NOMO-1 (cell line): ENCODE data around the gene PPP1R12C.

Experiments used
- DNase-seq, 2 experiments: peaks; one replicate each; lab custom pipeline; 2025; ENCODE audit not compliant: unreplicated experiment in 2 of 2; lab: John Stamatoyannopoulos, UW

PPP1R12C gene

DNA sequence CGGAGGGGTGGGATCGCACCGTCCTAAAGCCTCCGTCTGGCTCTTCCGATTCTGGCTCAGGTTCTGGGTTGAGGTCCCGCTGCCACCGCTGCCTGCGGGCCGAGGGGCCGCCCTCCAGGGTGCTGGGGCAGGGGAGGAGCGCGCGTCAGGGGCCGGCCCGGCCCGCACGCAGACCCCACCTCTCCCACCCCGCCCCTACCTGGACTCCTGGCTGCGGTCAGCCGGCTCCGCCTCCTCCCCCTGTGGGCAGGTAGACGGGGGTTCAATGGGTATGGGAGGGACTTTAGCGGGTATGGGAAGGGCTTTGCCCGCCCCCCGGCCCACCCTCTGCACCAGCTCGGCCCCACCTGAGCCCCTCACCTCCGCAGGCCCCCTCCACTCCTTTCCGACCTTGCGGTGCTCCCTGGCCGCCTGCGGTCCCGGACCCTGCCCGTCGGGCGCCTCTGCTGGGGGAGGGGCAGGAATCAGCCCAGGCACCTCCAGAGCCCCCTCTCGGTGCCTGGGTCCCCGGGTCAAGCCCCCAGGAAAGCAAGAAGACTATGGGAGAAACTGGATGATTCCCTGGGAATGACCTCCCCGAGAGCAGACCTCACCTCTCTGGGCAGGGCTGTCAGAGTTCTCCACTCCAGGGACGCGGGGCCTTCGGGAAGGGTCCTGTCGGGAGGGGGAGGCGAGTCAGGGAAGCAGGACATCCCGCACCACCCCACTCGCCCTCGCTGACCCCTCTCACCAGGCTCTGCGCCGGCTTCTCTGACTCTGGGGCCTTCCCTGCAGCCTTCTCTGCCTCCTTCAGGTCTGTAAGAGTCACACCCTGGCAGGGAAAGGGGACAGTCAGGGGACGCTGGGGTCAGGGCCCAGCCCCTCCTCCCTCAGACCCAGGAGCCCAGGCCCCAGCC lies 24.8 kb downstream of the PPP1R12C start:
- no peak for DNase-seq

DNA sequence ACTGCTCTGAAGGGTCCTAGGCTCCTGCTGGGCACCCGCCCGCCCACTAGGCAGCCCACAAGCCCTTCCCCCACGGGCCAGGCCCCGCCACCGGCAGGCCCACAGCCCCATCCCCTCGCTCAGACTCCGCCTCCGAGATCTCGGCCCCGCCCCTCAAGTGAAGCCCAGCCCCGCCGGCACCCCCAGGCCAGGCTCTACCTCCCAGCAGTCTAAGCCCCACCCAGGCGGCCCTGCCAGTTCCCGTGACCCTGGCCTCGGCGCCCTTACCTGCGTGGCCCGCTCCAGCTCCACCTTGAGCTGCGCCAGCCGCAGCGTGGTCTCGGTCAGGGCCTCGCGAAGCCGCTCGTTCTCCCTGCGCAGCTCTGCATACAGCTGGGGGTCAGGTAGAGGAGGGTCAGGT lies 25.5 kb downstream of the PPP1R12C start:
- DNase-seq: no peak

DNA sequence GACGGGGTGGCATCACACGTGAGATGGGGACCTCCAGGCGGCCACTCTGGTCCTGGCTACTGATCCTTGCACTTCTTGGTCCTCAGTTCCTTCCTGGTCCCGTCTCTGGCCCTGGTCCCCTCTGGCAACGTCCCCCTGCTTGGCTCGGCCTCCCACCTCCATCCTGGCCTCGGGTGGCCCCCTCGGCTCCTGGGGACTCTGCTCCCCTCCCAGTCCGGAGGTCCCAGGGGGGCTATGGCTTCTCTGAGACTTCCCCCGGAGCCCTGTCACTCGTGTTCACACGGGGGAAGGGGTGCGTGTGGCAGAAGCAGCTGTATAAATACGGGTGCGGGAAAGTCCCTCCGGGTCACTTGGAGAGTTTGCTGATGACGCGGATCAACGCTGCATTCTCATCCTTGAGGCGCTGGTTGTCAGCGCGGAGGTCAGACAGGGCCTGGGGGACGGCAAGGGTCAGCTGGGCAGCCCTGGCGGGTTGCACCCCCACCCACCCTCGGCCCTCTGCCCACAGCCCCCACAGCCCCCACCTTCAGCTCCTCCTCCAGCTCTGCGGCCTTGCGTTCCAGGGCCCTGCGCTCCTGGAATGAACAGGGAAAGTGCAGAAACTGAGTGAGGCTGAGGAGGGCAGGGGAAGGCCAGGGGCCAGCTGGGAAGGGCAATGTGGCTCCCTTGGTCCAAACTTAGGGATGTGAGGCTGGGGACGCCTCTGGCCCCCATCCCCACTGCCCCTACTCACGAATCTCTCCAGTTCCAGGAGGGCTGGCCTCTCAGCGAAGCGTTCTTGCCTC lies 26.1 kb downstream of the PPP1R12C start:
- no peak for DNase-seq

DNA sequence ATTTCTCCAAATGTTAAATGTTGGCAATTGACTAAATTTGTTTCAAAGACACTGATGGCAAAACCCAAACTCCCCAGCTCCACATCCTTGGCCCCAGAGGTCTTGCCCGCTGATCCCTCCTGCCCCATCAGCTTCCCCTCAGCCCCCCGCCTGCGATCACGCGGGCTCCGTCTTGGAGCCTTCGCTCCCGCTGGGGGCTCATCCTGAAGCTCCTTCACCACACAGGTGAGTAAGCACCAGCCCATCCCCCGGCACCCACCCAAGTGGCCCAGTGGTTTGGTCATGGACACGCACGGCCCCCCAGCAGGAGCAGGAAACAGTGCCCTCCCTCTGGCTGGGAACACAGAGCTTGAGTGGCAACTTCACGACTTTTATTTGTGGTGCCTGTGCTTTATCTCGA lies 26.9 kb downstream of the PPP1R12C start:
- no peak for DNase-seq

DNA sequence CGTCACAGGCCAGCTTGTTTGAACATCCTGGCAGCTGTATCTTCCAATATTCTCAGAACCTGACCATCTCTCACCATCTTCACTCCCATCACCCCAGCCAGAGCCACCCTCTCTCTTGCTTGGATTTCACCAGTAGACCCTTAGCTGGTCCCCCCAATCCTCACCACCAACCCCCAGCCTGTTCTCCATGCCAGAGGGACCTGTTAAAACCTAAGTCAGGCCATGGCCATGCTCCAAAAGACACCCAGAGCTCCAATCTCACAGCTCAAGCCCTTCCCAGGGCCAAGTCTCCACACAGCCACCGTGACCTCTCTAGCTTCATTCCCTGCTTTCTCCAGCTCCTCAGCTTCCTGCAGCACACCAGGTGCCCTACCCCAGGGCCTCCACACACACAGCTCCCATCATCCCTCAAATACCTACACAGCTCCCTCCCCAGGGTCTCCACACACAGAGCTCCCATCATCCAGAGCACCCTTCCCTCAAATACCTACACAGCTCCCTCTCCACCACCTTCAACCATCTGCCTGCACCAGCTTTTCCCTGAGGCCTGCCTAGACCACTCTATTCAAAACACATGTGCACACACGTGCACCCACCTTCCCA lies 28.0 kb downstream of the PPP1R12C start:
- no peak for DNase-seq

DNA sequence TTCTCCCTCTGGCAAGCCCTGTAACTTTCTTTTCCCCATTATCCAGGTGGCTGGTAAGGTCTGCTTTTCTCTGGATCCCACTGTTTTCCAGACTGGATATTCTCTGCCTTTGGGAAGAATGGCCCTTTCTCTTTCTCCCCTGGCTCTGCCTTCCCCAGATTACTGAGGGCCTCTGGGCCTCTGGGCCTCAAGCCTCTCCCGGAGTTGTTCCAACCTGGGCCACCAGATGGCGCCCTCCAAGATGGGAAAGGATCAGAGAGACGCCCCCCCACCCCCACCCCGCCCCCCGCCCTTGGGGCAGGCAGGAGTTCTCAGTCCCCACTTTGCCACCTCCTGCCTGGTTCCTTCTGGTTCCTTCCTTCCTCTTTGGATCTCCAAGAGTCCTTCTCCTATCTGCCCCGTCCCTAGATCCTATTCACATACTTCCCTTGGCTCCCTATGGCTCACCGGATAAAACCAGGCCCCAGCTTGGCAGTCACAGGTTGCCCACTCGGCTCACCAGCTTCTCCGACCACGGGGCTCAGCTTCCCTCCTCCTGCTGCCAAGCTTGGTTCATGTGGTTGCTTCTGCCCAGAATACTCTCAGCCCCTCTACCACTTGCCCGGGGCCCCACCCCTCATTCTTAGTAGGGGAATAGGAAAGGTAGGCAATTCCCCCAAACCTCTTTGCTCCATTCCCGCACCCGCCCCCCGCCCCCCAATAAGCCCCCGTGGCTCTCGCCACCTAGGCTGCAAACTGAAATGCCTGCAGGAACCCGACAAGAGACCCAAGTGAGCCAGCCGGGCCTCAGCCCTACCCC lies 28.7 kb downstream of the PPP1R12C start:
- peak; percentile 7 to 23 for DNase-seq

DNA sequence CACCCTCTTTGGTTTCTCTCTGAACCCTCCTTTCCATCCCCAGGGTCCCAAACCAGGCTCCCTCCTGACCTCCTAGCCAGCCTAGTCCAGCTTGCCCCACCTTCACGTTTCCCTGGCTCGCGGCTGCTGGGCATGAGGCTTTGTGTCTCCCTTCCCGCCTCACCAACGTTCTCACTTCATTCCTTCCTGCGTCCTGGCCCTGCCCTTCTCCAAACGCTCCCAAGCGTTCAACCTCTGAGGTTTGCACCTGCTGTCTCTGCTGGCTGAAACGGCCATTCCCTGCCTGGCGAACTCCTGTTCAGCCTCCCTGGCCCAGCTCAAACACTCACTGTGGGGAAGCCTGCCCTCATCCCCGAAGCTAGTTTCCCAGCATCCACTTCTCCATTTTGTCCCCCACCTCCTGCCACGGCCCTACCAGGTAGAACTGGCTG lies 29.4 kb downstream of the PPP1R12C start:
- DNase-seq: no peak

DNA sequence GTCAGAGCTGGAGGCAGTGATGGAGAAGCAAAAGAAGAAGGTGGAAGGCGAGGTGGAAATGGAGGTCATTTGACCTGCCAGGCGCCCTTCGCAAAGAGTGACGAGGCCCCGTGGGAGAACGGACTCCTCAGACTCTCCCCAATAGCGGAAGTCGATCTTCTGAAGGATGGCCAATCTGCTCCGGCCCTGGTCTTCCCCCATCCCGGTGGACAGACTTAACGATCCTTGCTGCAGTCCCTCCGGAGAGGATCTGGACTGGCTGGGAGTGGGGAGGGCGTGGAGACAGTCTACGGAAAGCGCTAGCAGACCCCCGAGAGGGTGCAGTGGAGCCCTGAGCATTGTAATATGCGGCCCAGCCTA lies 29.9 kb downstream of the PPP1R12C start:
- DNase-seq: no peak

DNA sequence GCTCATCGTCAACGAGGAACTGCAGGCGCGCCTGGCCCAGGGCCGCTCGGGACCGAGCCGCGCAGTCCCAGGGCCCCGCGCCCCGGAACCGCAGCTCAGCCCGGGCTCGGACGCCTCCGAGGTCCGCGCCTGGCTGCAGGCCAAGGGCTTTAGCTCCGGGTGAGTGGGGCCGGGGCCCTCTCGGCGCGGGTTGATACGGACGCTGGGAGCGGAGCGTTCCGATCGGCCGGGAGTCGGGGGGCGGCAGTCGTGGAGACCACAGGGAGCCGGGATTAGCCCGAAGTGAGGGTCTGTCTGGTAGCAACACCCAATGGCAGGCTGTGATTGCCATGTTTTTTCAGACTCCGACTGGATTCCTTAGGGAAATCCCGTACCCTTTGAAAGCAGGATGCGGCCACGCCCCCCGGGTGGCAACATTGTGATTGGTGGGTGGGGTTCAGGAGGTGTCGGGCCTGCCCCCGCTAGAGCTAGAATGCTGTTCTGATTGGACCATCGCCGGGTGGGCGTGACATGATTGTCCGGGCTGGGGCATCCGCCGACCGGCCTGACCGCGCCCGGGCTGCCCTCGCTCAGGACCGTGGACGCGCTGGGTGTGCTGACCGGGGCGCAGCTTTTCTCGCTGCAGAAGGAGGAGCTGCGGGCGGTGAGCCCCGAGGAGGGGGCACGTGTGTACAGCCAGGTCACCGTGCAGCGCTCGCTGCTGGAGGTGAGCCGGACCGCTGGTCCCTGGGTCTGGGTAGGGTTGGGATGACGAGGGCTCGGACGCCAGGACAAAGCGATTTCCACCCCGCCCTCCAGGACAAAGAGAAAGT lies 30.5 kb downstream of the PPP1R12C start:
- DNase-seq: no peak

DNA sequence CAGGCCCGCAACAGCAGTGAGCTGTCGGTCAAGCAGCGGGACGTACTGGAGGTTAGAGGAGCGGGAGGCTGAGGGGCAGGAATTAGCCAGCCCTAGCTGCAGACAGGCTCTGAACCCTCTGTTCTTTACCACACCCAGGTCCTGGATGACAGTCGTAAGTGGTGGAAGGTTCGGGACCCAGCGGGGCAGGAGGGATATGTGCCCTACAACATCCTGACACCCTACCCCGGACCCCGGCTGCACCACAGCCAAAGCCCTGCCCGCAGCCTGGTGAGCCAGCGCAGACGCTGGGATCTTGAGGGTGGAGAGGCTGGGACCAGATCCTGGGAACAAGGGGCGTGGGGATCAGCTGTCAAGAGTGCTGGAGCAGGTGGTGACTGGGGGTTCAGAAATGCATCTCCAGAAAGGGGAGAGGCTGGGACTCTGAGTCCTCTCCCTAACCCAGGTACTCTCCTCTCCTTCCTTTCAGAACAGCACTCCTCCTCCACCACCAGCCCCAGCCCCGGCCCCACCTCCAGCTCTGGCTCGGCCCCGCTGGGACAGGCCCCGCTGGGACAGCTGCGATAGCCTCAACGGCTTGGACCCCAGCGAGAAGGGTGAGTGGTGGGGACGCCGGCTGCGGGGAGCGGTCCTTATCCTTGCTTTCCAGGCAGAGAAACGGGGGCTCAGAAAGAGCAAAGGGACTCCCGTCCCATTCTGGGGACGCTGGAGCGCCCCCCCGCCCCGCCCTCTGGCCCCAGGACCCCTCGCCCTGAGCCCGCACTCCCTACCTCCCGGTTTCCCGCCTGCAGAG lies 31.3 kb downstream of the PPP1R12C start:
- no peak for DNase-seq

DNA sequence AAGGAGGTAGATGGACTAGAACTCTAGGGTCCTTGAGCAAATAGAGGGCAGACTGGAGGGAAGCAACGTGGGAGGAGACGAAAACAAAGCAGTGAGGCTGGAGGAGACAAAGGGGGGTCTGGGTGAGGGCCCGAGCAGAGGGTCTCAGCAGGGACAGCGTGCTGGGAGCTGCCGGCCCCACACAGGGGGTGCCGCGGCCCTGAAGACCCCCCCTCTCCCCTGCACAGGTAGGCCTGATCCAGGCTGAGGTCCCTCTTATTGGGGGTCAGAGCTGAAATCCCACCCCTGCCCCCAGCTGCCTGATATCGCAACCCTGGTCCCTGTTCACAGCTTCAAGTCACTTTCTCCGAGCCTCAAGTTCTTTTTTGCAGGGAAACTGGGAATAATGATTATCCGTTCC lies 33.0 kb downstream of the PPP1R12C start:
- no peak for DNase-seq

DNA sequence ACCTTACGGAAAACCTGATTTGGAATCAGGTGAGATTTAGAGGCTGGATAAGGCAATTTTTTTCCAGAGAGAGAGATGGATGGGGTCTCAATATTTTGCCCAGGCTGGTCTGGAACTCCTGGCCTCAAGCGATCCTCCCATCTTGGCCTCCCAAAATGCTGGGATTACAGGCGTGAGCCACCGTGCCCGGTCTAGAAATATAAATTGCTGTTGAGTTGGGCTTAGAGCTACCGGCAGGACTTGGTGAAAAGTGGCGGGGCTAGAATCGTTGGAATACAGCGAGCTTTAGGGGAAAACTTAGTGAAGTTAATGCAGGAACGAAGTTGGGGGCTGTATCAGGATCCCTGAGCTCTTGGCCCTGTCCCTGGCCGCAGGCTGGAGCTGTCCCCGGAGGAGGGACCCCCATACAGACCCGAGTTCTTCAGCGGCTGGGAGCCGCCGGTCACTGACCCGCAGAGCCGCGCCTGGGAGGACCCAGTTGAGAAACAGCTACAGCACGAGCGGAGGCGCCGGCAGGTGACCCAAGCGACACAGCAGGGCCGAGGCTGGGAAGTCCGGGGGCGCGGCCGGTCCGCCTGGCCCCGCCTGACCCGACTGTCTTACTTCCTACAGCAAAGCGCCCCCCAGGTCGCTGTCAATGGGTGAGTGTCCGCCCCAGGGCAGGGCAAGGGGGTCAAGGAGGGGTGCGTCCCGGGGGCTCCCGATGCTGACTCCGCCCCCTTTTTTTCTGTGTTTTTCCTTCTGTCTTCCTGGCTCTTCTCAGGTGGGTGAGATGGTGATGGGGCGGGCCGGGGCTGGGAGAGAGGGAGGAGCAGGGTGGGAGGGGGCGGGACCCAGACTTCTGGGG lies 34.2 kb downstream of the PPP1R12C start:
- DNase-seq: no peak

DNA sequence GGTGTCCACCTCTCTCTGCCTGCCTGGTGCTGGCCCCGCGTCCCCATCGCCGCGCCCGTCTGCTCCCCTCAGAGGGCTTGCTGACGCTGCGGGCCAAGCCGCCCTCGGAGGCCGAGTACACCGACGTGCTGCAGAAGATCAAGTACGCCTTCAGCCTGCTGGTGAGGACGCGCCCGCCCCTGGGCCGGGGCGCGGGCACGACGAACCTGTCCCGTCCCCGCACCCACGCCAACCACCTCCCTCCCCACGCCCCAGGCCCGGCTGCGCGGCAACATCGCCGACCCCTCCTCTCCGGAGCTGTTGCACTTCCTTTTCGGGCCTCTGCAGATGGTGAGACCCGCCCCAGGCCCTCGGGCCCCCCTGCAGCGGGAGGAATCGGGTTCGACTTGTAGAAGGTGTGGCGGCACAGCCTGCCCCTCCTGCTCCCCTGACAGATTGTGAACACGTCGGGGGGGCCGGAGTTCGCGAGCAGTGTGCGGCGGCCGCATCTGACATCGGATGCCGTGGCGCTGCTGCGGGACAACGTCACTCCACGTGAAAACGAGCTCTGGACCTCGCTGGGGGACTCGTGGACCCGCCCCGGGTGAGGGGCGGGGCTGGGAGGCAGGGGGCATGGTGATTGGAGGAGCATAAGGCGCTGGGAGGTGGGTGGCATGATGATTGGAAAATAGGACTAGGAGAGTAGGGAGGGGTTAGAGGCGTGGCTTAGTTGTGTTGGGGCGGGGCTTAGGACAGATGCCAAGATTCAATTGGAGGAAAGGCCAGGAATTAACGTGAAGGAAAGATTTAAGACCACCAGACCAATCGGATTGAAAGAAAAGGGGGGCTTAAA lies 35.2 kb downstream of the PPP1R12C start:
- DNase-seq: peak in 1 of 2 experiments; percentile 19

DNA sequence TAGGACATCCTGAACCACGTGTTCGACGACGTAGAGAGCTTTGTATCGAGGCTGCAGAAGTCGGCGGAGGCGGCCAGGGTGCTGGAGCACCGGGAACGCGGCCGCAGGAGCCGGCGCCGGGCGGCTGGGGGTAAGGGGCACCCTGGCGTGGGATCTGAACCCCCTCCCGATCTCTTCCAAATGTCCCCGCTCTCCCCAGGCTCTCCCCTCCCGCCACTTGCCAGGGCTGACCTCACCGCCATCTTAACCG lies 35.7 kb downstream of the PPP1R12C start:
- no peak for DNase-seq

DNA sequence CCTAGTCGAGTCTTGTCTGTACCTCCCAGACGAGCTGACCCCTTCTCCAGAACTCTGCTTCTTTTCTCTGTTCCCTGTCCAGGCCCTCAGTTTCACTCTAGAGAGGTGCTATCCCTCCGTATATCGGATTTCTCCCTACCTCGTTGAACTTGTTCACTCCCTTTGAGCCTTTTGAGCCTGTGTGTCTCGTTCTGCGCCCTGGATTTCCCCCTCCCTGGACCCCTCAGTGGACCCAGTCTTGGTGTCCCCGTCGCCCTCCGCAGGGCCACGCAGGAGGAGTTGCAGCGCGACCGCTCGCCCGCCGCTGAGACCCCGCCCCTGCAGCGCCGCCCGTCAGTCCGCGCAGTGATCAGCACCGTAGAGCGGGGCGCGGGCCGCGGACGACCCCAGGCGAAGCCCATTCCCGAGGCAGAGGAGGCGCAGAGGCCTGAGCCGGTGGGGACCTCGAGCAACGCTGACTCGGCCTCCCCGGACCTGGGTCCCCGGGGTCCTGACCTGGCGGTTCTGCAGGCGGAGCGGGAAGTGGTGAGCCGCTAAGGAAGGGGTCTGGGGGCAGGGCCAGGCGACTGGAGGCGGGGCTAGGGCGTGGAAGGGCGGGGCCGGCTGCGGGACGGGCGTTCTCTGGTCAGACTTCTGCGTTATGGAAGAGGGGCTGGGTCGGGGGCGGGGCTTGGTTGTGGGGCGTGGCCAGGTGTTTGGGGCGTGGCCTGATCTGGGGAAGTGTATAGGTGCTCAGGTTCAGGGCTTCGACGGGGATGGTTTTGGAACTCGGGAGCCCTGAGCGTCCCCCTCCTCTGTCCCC lies 36.3 kb downstream of the PPP1R12C start:
- peak; percentile 76 to 83 for DNase-seq

DNA sequence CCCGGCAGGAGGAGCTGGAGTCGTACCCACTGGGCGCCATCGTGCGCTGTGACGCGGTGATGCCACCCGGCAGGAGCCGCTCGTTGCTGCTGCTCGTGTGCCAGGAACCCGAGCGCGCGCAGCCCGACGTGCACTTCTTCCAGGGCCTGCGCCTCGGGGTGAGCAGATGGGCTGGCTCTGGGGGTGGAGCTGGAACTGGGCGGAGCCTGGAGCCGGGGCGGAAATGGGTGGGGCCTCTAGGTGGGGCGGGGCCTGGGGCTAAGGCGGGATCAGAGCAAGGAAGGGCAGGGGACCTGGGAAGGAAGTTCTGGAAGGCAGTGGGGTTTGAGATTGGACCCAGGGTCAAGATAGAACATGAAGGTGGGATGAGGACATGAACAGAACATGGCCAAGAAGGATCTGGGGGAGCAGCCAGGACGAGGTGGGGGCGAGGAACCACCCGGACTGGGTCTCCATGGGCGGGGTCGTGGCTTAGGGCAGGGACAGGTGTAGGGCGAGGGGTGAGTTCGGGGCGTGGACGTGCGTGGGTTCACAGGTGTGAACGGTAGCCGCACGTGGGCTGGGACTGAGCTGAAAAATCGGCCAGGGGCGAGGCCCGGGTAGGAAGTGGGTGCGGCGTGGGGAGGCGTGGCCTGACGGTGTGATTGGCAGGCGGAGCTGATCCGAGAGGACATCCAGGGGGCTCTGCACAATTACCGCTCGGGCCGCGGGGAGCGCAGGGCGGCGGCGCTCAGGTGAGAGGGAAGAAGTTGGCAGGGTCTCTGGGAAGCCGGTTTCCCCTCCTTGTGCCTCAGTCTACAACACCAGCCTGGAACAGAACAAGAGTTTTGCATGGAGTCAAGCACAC lies 37.1 kb downstream of the PPP1R12C start:
- DNase-seq: peak; percentile 70 to 82
